HEK293 (cell line): Measurements from ENCODE around the gene EGFR.

Source experiments
- CTCF ChIA-PET: fragments of 350-600 bp; formaldehyde crosslinking; extraction: SDS; loops from one replicate; lab custom pipeline; 2021; ENCODE audit warnings: antibody characterized with exemption; lab: Yijun Ruan, JAX
- POLR2A ChIA-PET: fragments of 300-600 bp; formaldehyde crosslinking; extraction: SDS; loops from one replicate; lab custom pipeline; 2020; ENCODE audit warnings: antibody characterized with exemption, inconsistent platforms; lab: Yijun Ruan, JAX
- H3K27ac ChIP-seq: fragments of 200-500 bp; sonication (Bioruptor generic); 2 replicates; pipeline ENCODE4 v1.5.1; 2014; ENCODE audit warnings: low read depth, low read length, control low read depth, inconsistent platforms; ENCODE audit errors: extremely low read depth
- H3K36me3 ChIP-seq, 2 experiments: fragments of 200-500 bp in 1 of 2; sonication (Bioruptor generic) in 1 of 2; 1 replicate in 1 of 2; 2 replicates in 1 of 2; pipeline ENCODE4 v1.5.1; 2014 to 2017; ENCODE audit warnings: inconsistent platforms in 2 of 2, low read length in 2 of 2; ENCODE audit not compliant: control insufficient read depth in 2 of 2, insufficient read depth in 1 of 2
- H3K4me1 ChIP-seq: fragments of 200-500 bp; sonication (Bioruptor generic); 2 replicates; pipeline ENCODE4 v1.5.1; 2014; ENCODE audit warnings: mild to moderate bottlenecking, low read length, inconsistent platforms; ENCODE audit not compliant: control insufficient read depth, insufficient read depth
- H3K4me3 ChIP-seq: 2 replicates; pipeline ENCODE4 v1.5.1; 2011; ENCODE audit warnings: low read depth, mild to moderate bottlenecking, control low read depth, low read length, moderate library complexity
- H3K9me3 ChIP-seq: fragments of 200-500 bp; sonication (Bioruptor generic); 2 replicates; pipeline ENCODE4 v1.5.1; 2014; ENCODE audit warnings: low read depth, low read length, inconsistent platforms; ENCODE audit not compliant: control insufficient read depth, insufficient read depth
- HOXD13 ChIP-seq: sonication (generic); formaldehyde crosslinking; IDR thresholded peaks from 2 replicates; pipeline ENCODE4 v1.8.0; 2022; ENCODE audit warnings: missing genetic modification reagents, borderline replicate concordance
- OVOL3 ChIP-seq: fragments of 450-650 bp; formaldehyde crosslinking; IDR thresholded peaks from 2 replicates; pipeline ENCODE4 v1.5.1; 2016; ENCODE audit warnings: missing biosample characterization, missing genetic modification characterization
- ZBTB48 ChIP-seq: fragments of 450-650 bp; formaldehyde crosslinking; IDR thresholded peaks from 2 replicates; pipeline ENCODE4 v1.5.1; 2016; ENCODE audit warnings: missing biosample characterization, missing genetic modification characterization
- ZNF132 ChIP-seq: fragments of 450-650 bp; formaldehyde crosslinking; IDR thresholded peaks from 2 replicates; pipeline ENCODE4 v1.5.1; 2017; ENCODE audit warnings: missing biosample characterization, missing genetic modification characterization, borderline replicate concordance
- ZNF146 ChIP-seq: fragments of 450-650 bp; formaldehyde crosslinking; IDR thresholded peaks from 2 replicates; pipeline ENCODE4 v1.5.1; 2016; ENCODE audit warnings: missing biosample characterization, missing genetic modification characterization
- ZNF174 ChIP-seq: fragments of 450-650 bp; formaldehyde crosslinking; IDR thresholded peaks from 2 replicates; pipeline ENCODE4 v1.5.0; 2017; ENCODE audit warnings: missing biosample characterization, mild to moderate bottlenecking, missing genetic modification characterization
- ZNF248 ChIP-seq: fragments of 450-650 bp; formaldehyde crosslinking; IDR thresholded peaks from 2 replicates; pipeline ENCODE4 v1.5.1; 2017; ENCODE audit warnings: missing biosample characterization, missing genetic modification characterization
- ZNF274 ChIP-seq, 2 experiments: fragments of 200-500 bp in 1 of 2; fragments of 450-650 bp in 1 of 2; sonication (Bioruptor generic) in 1 of 2; formaldehyde crosslinking in 1 of 2; IDR thresholded peaks; 2 replicates each; pipeline versions ENCODE4 v1.5.1 to v1.6.1; 2014 to 2016; ENCODE audit warnings: borderline replicate concordance in 1 of 2, inconsistent platforms in 1 of 2, low read length in 1 of 2, missing biosample characterization in 1 of 2, missing genetic modification characterization in 1 of 2
- ZNF341 ChIP-seq: fragments of 450-650 bp; formaldehyde crosslinking; IDR thresholded peaks from 2 replicates; pipeline ENCODE4; 2016; ENCODE audit warnings: low read depth, missing biosample characterization, missing genetic modification characterization
- ZNF37A ChIP-seq: fragments of 450-650 bp; IDR thresholded peaks from 2 replicates; pipeline ENCODE4 v1.5.1; 2018; ENCODE audit warnings: missing biosample characterization, missing genetic modification characterization
- ZNF473 ChIP-seq: fragments of 450-650 bp; formaldehyde crosslinking; IDR thresholded peaks from 2 replicates; pipeline ENCODE4 v1.5.1; 2017; ENCODE audit warnings: missing biosample characterization, missing genetic modification characterization
- ZNF513 ChIP-seq: fragments of 450-650 bp; IDR thresholded peaks from 2 replicates; pipeline ENCODE4 v1.5.1; 2018; ENCODE audit warnings: missing biosample characterization, missing genetic modification characterization
- ZNF530 ChIP-seq: fragments of 450-650 bp; formaldehyde crosslinking; IDR thresholded peaks from 2 replicates; pipeline ENCODE4 v1.5.1; 2016; ENCODE audit warnings: low read depth, missing biosample characterization, missing genetic modification characterization
- ZNF548 ChIP-seq: fragments of 450-650 bp; formaldehyde crosslinking; IDR thresholded peaks from 2 replicates; pipeline ENCODE4 v1.5.1; 2016; ENCODE audit warnings: missing biosample characterization, missing genetic modification characterization
- ZNF660 ChIP-seq: fragments of 450-650 bp; IDR thresholded peaks from 2 replicates; pipeline ENCODE4 v1.5.1; 2018; ENCODE audit warnings: missing biosample characterization, mild to moderate bottlenecking, missing genetic modification characterization
- ZNF701 ChIP-seq: fragments of 450-650 bp; formaldehyde crosslinking; IDR thresholded peaks from 2 replicates; pipeline ENCODE4 v1.5.1; 2016; ENCODE audit warnings: missing biosample characterization, missing genetic modification characterization
- ZNF785 ChIP-seq: fragments of 450-650 bp; formaldehyde crosslinking; IDR thresholded peaks from 2 replicates; pipeline ENCODE4 v1.5.1; 2016; ENCODE audit warnings: missing biosample characterization, missing genetic modification characterization
- TF ChIP-seq, protein P1 (sequence below): fragments of 450-650 bp; formaldehyde crosslinking; IDR thresholded peaks from 2 replicates; pipeline ENCODE4 v1.5.1; 2016; ENCODE audit warnings: missing biosample characterization, missing genetic modification characterization
- TF ChIP-seq, protein P2 (sequence below): fragments of 450-650 bp; formaldehyde crosslinking; IDR thresholded peaks from 2 replicates; pipeline ENCODE4 v1.5.1; 2017; ENCODE audit warnings: missing biosample characterization, mild to moderate bottlenecking, missing genetic modification characterization, moderate library complexity

Gene EGFR

GRCh38 chr7:55070271-55070743 is 51.5 kb downstream of the EGFR start:
- Histone ChIP-seq H3K27ac (no peak overlapping the region), H3K4me1 (peaks cover 9% of the 10 kb centered on the region; the same call in 1 of the 2 replicates), H3K9me3 (no peaks in the 10 kb centered on the region), H3K36me3 (no peaks in the 10 kb centered on the region), H3K4me3 (no peak overlapping the region)
- TF ChIP-seq ZNF341 (tag by site-specific recombination) (no peak), OVOL3 (tag by site-specific recombination) (no peak), HOXD13 (CRISPR knock-in tag) (no peak), ZNF37A (tag by site-specific recombination) (no peak), ZNF513 (tag by site-specific recombination) (no peak), ZNF174 (tag by site-specific recombination) (no peak), ZNF701 (tag by site-specific recombination) (no peak), ZNF274 (IDR thresholded peaks at IDR 0.05; ENCODE audit: low read length) (no peak), ZNF274 (tag by site-specific recombination; IDR thresholded peaks at IDR 0.05; ENCODE audit: borderline replicate concordance) (no peak), ZNF146 (tag by site-specific recombination) (no peak), ZNF132 (tag by site-specific recombination) (no peak), ZBTB48 (tag by site-specific recombination) (no peak), ZNF785 (tag by site-specific recombination) (no peak), ZNF530 (no peak)
- TF ChIP-seq, protein P1, sequence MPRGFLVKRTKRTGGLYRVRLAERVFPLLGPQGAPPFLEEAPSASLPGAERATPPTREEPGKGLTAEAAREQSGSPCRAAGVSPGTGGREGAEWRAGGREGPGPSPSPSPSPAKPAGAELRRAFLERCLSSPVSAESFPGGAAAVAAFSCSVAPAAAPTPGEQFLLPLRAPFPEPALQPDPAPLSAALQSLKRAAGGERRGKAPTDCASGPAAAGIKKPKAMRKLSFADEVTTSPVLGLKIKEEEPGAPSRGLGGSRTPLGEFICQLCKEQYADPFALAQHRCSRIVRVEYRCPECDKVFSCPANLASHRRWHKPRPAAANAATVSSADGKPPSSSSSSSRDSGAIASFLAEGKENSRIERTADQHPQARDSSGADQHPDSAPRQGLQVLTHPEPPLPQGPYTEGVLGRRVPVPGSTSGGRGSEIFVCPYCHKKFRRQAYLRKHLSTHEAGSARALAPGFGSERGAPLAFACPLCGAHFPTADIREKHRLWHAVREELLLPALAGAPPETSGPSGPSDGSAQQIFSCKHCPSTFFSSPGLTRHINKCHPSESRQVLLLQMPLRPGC: no peak
- ChIA-PET POLR2A (no interaction called here), CTCF (interaction anchor here (0.7 kb wide), 1 partner anchor 38 kb away, joined by 3 read pairs; no protein-coding TSS in a partner anchor)

GRCh38 chr7:55070854-55071253 is 52.0 kb downstream of the EGFR start:
- peaks cover 3% of the 10 kb centered on the region; the same call in 1 of the 2 replicates for H3K4me1 ChIP-seq
- POLR2A ChIA-PET: no interaction called here
- H3K27ac ChIP-seq: no peak overlapping the region
- CTCF ChIA-PET: no interaction called here
- no peaks in the 10 kb centered on the region for H3K36me3 ChIP-seq
- no peak overlapping the region for H3K4me3 ChIP-seq
- no peaks in the 10 kb centered on the region for H3K9me3 ChIP-seq
- no peak for TF ChIP-seq HOXD13 (CRISPR knock-in tag)
- no peak for TF ChIP-seq ZNF548 (tag by site-specific recombination)
- TF ChIP-seq ZNF660: no peak
- TF ChIP-seq ZNF248 (tag by site-specific recombination): no peak
- no peak for TF ChIP-seq ZNF473 (tag by site-specific recombination)
- TF ChIP-seq, protein P2, sequence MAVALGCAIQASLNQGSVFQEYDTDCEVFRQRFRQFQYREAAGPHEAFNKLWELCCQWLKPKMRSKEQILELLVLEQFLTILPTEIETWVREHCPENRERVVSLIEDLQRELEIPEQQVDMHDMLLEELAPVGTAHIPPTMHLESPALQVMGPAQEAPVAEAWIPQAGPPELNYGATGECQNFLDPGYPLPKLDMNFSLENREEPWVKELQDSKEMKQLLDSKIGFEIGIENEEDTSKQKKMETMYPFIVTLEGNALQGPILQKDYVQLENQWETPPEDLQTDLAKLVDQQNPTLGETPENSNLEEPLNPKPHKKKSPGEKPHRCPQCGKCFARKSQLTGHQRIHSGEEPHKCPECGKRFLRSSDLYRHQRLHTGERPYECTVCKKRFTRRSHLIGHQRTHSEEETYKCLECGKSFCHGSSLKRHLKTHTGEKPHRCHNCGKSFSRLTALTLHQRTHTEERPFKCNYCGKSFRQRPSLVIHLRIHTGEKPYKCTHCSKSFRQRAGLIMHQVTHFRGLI (tag by site-specific recombination): no peak
